Measurements from ENCODE around the gene MAP2K4.
"Not testable (repeated sequence)": the region's sequence is repeated elsewhere in the genome, so short reads cannot be mapped to it uniquely, and the experiment has no call there.

Gene MAP2K4

DNA sequence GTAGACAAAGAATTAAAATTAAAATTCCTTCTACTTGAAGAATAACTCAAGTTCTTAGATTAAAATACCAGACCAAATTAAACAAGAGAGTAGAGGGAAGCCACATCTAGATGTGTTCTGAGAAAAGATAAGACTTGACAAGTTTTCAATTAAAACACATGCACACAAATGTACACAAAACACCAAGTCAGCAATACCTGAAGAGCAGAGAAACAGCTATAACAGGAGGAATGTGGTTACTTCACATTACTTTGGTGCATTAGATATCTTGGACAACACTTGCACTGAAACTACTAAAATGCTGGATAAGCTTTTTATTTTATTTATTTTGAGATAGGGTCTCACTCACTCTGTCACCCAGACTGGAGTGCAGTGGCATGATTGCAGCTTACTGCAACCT is 113.9 kb downstream of the MAP2K4 start:
- H3K27me3 Mint-ChIP-seq: no peaks in the 10 kb centered on the region
- H3K9me3 Mint-ChIP-seq: peaks cover 14 to 16% of the 10 kb centered on the region in 2 donors
- H3K27ac Mint-ChIP-seq: no peak overlapping the region
- no peak overlapping the region for H3K4me3 Mint-ChIP-seq
- no peaks in the 10 kb centered on the region for H3K4me1 Mint-ChIP-seq
- DNase-seq: no peak
- ATAC-seq: no peak

DNA sequence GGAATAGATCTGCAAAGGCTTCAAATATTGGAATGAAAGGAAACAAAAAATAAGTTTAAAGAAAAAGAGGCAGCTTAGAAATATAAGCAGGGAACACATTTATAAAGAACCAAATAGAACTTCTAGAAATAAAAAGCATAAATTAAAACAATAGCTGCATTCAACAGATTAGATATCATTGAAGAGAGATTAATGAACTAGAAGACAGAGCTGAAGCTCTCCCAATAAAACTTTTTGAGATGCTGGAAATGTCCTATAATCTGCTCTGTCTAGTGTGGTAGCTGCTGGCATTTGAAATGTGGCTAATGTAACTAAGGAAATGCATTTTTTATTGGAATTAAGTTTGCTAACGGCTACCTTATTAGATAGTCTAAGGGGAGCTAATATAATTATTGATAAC is 115.6 kb downstream of the MAP2K4 start:
- DNase-seq (no peak), ATAC-seq (no peak)
- Mint-ChIP-seq H3K4me1 (no peaks in the 10 kb centered on the region), H3K9me3 (peaks cover 14 to 16% of the 10 kb centered on the region in 2 donors), H3K27ac (no peak overlapping the region), H3K27me3 (no peaks in the 10 kb centered on the region), H3K4me3 (no peak overlapping the region)

DNA sequence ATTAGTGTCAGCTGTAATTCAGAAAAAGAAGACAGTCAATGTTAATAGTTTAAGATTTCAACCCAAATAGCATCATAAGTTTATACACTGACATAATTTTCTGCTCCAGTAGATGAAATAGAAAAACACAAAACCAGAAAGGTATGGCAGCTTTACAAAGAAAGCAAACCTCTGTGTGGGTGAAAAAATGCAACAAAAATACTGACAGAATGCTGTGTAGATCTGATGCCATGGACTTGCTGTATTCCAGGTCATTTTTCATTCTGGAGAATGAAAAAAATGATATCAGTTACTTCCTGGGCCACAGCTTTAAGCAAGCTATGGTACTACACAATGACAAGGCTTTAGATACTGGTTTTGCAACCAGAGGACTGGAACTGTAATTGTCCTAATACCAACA is 116.0 kb downstream of the MAP2K4 start:
- H3K27me3 Mint-ChIP-seq: no peaks in the 10 kb centered on the region
- no peak for DNase-seq
- H3K27ac Mint-ChIP-seq: no peak overlapping the region
- ATAC-seq: no peak
- H3K4me1 Mint-ChIP-seq: no peaks in the 10 kb centered on the region
- peaks cover 14 to 16% of the 10 kb centered on the region in 2 donors for H3K9me3 Mint-ChIP-seq
- H3K4me3 Mint-ChIP-seq: no peak overlapping the region

DNA sequence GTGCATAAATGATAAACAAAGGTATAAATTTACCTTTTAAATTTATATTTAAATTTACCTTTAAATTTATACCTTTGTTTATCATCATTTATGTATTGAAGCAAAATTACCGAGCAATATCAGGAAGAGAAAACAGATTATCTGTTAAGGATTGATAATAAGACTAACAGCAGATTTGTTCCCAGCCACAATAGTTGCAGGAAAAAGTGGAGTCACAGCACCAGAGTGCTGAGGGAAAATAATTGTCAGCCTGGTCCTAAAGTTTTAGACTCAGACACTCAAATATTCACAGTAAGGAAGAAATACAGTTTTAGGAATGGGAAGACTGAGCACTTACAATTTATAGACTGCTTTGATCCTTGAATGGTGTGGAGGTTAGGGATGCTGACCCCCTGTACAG is 117.2 kb downstream of the MAP2K4 start:
- Mint-ChIP-seq H3K27me3 (no peaks in the 10 kb centered on the region), H3K9me3 (peaks cover 14 to 16% of the 10 kb centered on the region in 2 donors), H3K27ac (no peak overlapping the region), H3K4me1 (no peaks in the 10 kb centered on the region), H3K4me3 (no peak overlapping the region)
- no peak for ATAC-seq
- DNase-seq: no peak

DNA sequence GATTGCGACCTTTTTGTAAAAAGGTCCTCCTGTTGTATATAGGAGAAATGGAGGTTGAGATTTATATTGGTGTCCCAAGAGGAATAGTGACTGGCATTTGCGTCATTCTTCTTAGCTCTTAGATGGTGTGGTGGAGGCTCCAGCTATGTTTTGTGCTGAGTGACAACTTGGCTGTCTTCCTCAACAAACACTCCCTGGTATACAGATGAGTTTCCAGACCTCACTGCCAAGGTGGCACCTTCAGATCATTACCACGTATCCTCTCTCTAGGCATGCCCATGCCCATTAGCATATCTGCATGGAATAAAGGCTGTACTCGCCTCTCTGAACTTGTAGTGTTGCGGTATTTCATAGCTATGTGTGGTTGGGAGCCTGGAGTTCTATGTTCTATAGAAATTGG is 120.0 kb downstream of the MAP2K4 start:
- H3K4me1 Mint-ChIP-seq: no peaks in the 10 kb centered on the region
- ATAC-seq (no peak), DNase-seq (no peak)
- H3K27me3 Mint-ChIP-seq: no peaks in the 10 kb centered on the region
- H3K4me3 Mint-ChIP-seq: no peak overlapping the region
- H3K27ac Mint-ChIP-seq: no peak overlapping the region
- H3K9me3 Mint-ChIP-seq: peaks cover 14 to 24% of the 10 kb centered on the region in 2 donors

DNA sequence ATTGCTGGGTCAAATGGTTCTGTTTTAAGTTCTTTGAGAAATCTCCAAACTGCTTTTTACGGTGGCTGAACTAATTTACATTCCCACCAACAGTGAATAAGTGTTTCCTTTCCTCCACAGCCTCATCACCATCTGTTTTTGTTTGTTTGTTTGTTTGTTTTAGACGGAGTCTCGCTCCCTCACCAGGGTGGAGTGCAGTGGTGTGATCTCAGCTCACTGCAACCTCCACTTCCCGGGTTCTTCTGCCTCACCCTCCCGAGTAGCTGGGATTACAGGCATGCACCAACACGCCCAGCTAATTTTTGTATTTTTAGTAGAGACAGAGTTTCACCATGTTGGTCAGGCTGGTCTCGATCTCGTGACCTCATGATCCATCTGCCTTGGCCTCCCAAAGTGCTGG is 141.5 kb downstream of the MAP2K4 start:
- DNase-seq, H3K4me1 Mint-ChIP-seq, H3K27ac Mint-ChIP-seq, H3K4me3 Mint-ChIP-seq, ATAC-seq, H3K27me3 Mint-ChIP-seq: not testable (repeated sequence)
- peaks cover 30 to 35% of the 10 kb centered on the region in 2 donors for H3K9me3 Mint-ChIP-seq

DNA sequence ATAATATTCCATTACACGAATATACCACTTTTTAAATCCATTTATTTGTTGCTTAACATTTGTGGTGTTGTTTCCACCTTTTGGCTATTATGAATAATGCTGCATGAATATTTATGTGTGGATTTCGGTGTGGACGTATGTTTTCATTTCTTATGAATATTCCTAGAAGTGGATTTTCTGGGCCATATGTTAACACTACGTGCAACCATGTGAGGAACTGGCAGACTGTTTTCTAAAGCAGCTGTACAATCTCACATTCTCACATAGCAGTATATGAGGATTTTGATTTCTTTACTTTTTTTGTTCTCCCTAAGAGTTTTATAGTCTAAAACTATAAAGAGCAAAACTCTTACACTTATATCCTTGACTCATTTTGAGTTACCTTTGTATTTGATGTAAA is 143.4 kb downstream of the MAP2K4 start:
- H3K27ac Mint-ChIP-seq: no peak overlapping the region

DNA sequence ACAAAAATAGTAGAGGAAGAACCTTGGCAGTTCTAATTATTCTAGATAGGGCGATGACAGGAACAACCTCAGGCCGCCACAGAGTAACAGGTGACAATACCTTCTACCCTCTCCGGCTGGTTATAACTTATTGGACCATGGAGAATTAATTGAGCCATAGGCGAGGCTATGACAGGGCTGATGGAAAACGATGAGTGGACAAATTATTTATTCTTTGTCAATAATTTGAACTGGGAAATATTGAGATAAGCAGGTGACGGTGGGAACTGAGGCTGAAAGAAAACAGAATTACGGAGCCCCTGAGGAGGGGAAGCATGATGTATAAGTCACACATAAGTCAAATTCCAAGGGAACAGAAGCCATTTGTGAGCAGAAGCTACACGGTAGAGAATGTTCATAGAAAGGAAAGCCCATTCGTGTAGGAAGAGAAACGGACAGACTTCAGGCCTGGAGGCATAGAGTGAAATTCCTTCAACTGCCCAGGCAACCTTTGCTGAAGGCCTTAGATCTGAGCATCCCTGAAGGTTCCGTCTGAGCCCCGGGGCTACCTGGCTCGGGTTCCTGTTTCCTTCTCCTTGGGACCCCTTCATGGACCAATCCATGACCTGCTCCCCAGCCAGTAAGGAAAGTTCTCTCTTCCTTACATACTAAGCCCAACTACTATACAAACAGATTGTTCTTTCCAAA is 158.1 kb downstream of the MAP2K4 start:
- Mint-ChIP-seq H3K27ac (peak overlapping the region in 1 of 2 donors; percentile 30), H3K9me3 (no peaks in the 10 kb centered on the region), H3K27me3 (no peaks in the 10 kb centered on the region), H3K4me3 (no peak overlapping the region), H3K4me1 (no peaks in the 10 kb centered on the region)
- ATAC-seq (no peak), DNase-seq (no peak)

More for the DNA sequence above, 143.4 kb downstream of the MAP2K4 start:
- H3K9me3 Mint-ChIP-seq: peaks cover 23 to 27% of the 10 kb centered on the region in 2 donors
- no peak for DNase-seq
- no peaks in the 10 kb centered on the region for H3K4me1 Mint-ChIP-seq
- H3K27me3 Mint-ChIP-seq: peaks cover 7% of the 10 kb centered on the region
- H3K4me3 Mint-ChIP-seq: no peak overlapping the region
- ATAC-seq: no peak

DNA sequence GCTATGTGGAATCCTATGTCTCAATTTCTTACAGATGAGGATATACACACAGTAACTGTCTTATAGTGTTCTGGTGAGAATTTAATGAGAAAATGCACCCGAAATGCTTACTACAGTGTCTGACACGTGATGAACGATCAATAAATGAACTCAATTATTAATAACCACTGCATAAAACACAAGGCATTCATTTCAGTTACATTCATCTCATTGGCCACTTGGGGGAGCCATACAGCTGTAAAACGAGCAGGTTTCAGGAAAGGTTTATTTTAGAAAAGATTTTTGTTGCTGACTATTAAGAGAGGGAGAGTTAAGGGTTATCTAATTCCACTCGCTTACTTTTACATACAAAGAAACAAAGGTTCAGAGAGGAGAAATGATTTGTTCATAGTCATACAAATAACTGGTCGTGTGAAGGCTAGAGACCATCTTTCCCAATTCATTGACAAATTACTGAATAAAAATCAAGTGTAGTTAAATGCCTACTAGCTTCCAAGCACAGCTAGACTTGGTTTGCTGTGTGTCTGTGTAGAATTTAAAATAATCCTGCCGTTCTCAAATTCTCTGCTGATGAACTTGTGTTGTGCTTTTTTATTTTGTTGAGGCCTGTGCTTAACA is 160.1 kb downstream of the MAP2K4 start:
- no peak overlapping the region for H3K4me3 Mint-ChIP-seq
- no peaks in the 10 kb centered on the region for H3K27me3 Mint-ChIP-seq
- H3K4me1 Mint-ChIP-seq: no peaks in the 10 kb centered on the region
- ATAC-seq (no peak), DNase-seq (peak; percentile 10 to 17)
- H3K27ac Mint-ChIP-seq: no peak overlapping the region
- no peaks in the 10 kb centered on the region for H3K9me3 Mint-ChIP-seq

DNA sequence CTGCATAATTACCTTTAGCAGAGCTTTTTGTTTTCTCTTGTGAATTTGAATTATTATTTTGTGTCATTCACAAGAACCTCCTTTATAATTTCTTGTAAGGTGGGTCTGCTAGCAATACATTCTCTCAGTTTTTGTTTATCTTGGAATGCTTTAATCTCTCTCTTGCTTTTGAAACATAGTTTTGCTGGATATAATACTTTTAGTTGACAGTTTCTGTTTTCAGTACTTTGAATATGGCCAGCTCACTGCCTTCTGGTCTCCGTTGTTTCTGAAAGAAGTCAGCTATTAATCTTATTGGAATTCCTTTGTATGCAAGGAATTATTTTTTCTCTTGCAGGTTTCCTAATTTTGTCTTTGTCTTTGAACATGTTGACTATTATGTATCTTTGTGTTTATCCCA is 167.0 kb downstream of the MAP2K4 start:
- H3K9me3 Mint-ChIP-seq: peaks cover 14 to 27% of the 10 kb centered on the region in 2 donors
- no peak overlapping the region for H3K27ac Mint-ChIP-seq
- no peaks in the 10 kb centered on the region for H3K4me1 Mint-ChIP-seq
- DNase-seq (no peak), ATAC-seq (no peak)
- no peaks in the 10 kb centered on the region for H3K27me3 Mint-ChIP-seq
- H3K4me3 Mint-ChIP-seq: no peak overlapping the region

DNA sequence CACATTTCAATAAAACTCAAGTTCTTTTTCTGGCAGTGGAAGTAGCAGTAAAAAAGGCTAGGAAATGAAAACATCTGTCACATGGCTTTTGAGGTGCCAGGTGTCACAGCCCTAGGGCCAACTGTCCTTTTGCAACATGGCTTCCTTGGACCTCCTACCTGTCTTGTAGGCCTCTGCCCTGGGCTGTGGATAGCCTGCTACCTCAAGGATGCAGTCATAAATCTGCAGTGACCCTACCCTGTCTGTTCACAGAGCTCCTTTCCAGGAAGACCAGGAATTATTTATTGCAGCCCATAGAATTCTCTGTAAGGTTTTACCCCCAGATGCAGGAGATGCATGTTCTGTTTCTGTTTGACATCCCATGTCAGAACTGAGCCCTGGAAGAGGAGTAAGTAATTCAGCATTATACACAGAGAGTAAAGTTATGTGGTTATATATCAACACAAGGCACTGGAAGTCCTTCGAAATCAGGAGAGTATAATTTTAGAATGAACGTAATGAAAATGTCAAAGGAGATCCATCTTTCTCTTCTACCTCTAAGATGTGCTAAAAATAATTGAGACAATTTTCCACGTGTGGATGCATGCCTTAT is 172.6 kb downstream of the MAP2K4 start:
- DNase-seq (no peak), ATAC-seq (no peak)
- Mint-ChIP-seq H3K9me3 (peaks cover 12 to 19% of the 10 kb centered on the region in 2 donors), H3K27me3 (no peaks in the 10 kb centered on the region), H3K27ac (no peak overlapping the region), H3K4me3 (no peak overlapping the region), H3K4me1 (no peaks in the 10 kb centered on the region)
